ENCODE measurements around the gene PIRT.
"Not testable (repeated sequence)": the region's sequence is repeated elsewhere in the genome, so short reads cannot be mapped to it uniquely, and the experiment has no call there.

PIRT gene

GRCh38 chr17:10837921-10838320, at the start of gene PIRT:
TSS of gene PIRT (minus strand) at chr17:10838087. CDS start at chr17:10825645, 12,442 bp downstream.
- no peak for DNase-seq

GRCh38 chr17:10881959-10882358, 44.1 kb upstream of the PIRT start:
- DNase-seq: no peak

- DNase-seq: no peak
Observed at GRCh38 chr17:10879190-10879836, 41.4 kb upstream of the PIRT start.

- DNase-seq: peak in 1 of 2 donors; percentile 4
Observed at GRCh38 chr17:10875984-10876555, 38.2 kb upstream of the PIRT start.

GRCh38 chr17:10875430-10875851, 37.6 kb upstream of the PIRT start:
- no peak for DNase-seq

- no peak for DNase-seq
Observed at GRCh38 chr17:10871914-10872313, 34.0 kb upstream of the PIRT start.

GRCh38 chr17:10870336-10871050, 32.6 kb upstream of the PIRT start:
- no peak for DNase-seq

GRCh38 chr17:10868744-10869143, 30.9 kb upstream of the PIRT start:
- not testable (repeated sequence) for DNase-seq

GRCh38 chr17:10859051-10859450, 21.2 kb upstream of the PIRT start:
- DNase-seq: no peak

GRCh38 chr17:10857976-10858375, 20.1 kb upstream of the PIRT start:
- no peak for DNase-seq

GRCh38 chr17:10846636-10847035, 8.7 kb upstream of the PIRT start:
- DNase-seq: not testable (repeated sequence)

GRCh38 chr17:10845388-10845751, 7.5 kb upstream of the PIRT start:
- DNase-seq: no peak

- DNase-seq: peak; percentile 69 to 71
Observed at GRCh38 chr17:10844621-10845387, 6.9 kb upstream of the PIRT start.

GRCh38 chr17:10843811-10844210, 5.9 kb upstream of the PIRT start:
- DNase-seq: no peak

GRCh38 chr17:10842658-10843057, 4.8 kb upstream of the PIRT start:
- no peak for DNase-seq

- DNase-seq: no peak
Observed at GRCh38 chr17:10838682-10839081, 795 bp upstream of the PIRT start.

- no peak for DNase-seq
Observed at GRCh38 chr17:10836966-10837590, 809 bp downstream of the PIRT start.

GRCh38 chr17:10836145-10836544, 1.7 kb downstream of the PIRT start:
- no peak for DNase-seq

- no peak for DNase-seq
Observed at GRCh38 chr17:10831696-10832095, 6.2 kb downstream of the PIRT start.

- no peak for DNase-seq
Observed at GRCh38 chr17:10827898-10828552, 9.9 kb downstream of the PIRT start.

GRCh38 chr17:10824874-10825273, 13.0 kb downstream of the PIRT start:
- DNase-seq: no peak

GRCh38 chr17:10821770-10822169, 16.1 kb downstream of the PIRT start:
- DNase-seq: no peak
